Testis (tissue), 2 donors: Measurements from ENCODE around the gene MPC1.

Experiments
- POLR2A ChIP-seq: fragments of 450-650 bp; IDR thresholded peaks from one replicate; pipeline ENCODE4 v1.6.1; 2017; ENCODE audit warnings: antibody characterized with exemption, mild to moderate bottlenecking, moderate library complexity
- TF ChIP-seq, protein P1 (sequence below), 3 experiments: fragments of 450-650 bp in 2 of 3; fragments of 200-600 bp in 1 of 3; sonication (generic) in 1 of 3; IDR thresholded peaks; one replicate each; pipeline ENCODE4 v1.5.1; 2016 to 2019; ENCODE audit warnings: antibody characterized with exemption in 3 of 3, mild to moderate bottlenecking in 2 of 3, moderate library complexity in 1 of 3

GRCh38 chr6:166336847-166337246 lies 45.9 kb downstream of the MPC1 start:
- TF ChIP-seq, protein P1, sequence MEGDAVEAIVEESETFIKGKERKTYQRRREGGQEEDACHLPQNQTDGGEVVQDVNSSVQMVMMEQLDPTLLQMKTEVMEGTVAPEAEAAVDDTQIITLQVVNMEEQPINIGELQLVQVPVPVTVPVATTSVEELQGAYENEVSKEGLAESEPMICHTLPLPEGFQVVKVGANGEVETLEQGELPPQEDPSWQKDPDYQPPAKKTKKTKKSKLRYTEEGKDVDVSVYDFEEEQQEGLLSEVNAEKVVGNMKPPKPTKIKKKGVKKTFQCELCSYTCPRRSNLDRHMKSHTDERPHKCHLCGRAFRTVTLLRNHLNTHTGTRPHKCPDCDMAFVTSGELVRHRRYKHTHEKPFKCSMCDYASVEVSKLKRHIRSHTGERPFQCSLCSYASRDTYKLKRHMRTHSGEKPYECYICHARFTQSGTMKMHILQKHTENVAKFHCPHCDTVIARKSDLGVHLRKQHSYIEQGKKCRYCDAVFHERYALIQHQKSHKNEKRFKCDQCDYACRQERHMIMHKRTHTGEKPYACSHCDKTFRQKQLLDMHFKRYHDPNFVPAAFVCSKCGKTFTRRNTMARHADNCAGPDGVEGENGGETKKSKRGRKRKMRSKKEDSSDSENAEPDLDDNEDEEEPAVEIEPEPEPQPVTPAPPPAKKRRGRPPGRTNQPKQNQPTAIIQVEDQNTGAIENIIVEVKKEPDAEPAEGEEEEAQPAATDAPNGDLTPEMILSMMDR (IDR thresholded peaks at IDR 0.05), result no peak
- TF ChIP-seq POLR2A, result no peak
